HFF-Myc (cell line): ENCODE measurements around the gene SNX12.

Experiments
- DNase-seq: peaks from one replicate; pipeline ENCODE4 v3.0.0-alpha.2; 2011; ENCODE audit warnings: low read depth; ENCODE audit errors: extremely low read depth
- H3K4me3 ChIP-seq: replicated peaks from 2 replicates; pipeline ENCODE4 v1.5.1; 2011; ENCODE audit warnings: low read depth, mild to moderate bottlenecking, control low read depth, low read length
- CTCF ChIP-seq: IDR thresholded peaks from 2 replicates; pipeline ENCODE4 v1.5.1; 2012; ENCODE audit warnings: mild to moderate bottlenecking, low read depth, low read length, control low read depth; ENCODE audit errors: missing control alignments

Gene SNX12

DNA sequence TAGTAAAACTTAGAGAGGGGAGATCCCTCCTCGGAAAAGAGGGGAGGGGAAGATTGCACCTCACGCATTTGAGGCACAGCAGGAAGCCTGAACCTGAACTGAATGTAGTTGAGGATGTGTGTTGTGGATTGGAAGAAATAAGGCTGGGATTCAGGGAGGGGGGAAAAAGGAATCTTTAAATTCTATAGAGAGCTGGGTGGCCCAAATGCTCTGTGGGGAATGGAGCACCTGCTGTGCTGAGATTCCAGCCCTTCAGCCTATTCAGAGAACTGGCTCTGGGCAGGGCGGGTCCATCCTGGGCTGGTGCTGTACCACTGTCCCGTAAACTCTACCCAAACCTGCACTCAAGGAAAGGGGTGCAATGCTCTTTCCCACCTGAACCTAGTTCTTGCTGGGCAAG, 31.6 kb upstream of the SNX12 start:
- no peak for TF ChIP-seq CTCF
- no peak for DNase-seq
- H3K4me3 ChIP-seq, result no peak overlapping the region

DNA sequence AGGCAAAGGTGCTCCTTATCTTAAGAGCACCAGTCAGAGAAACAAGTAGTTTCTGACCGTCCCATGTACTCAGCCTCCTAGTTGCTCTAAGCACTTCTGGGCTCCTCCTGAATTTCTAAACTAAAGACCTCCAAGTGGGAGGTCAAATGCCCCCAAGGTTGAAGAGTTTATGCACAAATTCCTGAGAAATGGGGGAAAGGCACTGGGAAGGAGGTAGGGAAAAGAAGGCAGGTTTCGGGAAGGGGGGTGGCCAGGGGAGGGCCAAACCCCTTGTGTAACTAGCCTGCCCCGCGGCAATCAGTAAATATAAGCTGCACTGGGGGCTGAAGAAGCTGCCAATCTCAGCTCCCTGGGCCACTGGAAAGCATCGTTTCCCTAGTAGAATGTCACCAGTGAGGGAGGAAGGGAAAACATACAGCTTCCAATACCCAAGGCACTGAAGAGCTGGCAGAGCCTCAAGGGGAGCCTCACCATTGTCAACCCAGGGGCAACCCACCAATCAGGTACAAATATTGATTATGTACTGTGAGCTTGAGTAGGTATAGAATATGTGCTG, 30.9 kb upstream of the SNX12 start:
- TF ChIP-seq CTCF, result no peak
- DNase-seq, result no peak
- no peak overlapping the region for H3K4me3 ChIP-seq

- TF ChIP-seq CTCF, result peak; percentile 51
- no peak for DNase-seq
- H3K4me3 ChIP-seq, result no peak overlapping the region
Observed at GRCh38 chrX:71098302-71098701, 30.2 kb upstream of the SNX12 start.

DNA sequence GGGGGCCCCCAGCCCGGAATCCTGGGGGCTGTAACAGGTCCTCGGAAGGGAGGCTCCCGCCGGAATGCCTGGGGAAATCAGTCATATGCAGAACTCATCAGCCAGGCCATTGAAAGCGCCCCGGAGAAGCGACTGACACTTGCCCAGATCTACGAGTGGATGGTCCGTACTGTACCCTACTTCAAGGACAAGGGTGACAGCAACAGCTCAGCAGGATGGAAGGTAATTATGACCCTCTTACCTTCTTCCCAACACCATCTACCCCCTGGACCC, 28.6 kb upstream of the SNX12 start:
- H3K4me3 ChIP-seq, result peak overlapping the region; percentile 53
- no peak for TF ChIP-seq CTCF
- DNase-seq, result no peak

DNA sequence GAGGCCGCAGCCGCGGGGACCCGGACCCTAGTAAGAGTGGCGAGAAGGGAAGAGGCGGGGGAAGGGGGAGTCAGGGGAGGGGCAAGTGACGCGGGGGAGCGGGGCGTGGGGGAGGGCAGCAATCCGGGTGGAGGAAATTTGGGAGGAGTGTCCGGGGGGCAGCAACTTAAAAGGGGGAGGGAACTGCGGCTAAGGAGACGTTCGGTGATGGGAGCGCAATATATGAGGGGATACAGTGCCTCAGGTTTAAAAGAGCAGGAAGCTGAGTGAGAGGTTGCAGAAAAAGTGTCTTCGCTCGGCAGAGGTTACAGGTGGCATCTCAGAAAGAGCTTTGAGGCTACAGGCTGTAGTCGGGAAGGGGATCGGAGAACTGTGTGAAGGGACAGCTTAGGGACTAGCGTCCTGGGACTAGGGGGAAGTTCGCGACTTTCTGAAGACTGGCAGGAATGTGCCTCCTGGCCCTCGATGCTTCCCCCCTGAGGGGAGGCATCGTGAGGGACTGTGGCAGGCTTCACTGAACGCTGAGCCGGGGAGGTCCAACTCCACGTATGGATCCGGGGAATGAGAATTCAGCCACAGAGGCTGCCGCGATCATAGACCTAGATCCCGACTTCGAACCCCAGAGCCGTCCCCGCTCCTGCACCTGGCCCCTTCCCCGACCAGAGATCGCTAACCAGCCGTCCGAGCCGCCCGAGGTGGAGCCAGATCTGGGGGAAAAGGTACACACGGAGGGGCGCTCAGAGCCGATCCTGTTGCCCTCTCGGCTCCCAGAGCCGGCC, 28.0 kb upstream of the SNX12 start:
- peak overlapping the region; percentile 53 for H3K4me3 ChIP-seq
- DNase-seq, result no peak
- TF ChIP-seq CTCF, result no peak

GRCh38 chrX:71095555-71095980, 27.4 kb upstream of the SNX12 start, which contains the start of gene FOXO4:
TSS of gene FOXO4 (plus strand) at chrX:71095851. CDS start at chrX:71096529, 678 bp downstream.
- TF ChIP-seq CTCF, result no peak
- peak; percentile 32 for DNase-seq

More at GRCh38 chrX:71095555-71095980, 27.4 kb upstream of the SNX12 start, which contains the start of gene FOXO4:
- H3K4me3 ChIP-seq, result peak within 1 kb of the TSS; percentile 53
